Dendritic cell treated with granulocyte-macrophage colony-stimulating factor and Interleukin-4, amounts not matched to agents 40 ng/mL and 50 ng/mL, for 4 days (primary cell): ENCODE data around the gene HIBCH.
"Not testable (repeated sequence)": the region's sequence is repeated elsewhere in the genome, so short reads cannot be mapped to it uniquely, and the experiment has no call there.

Experiments
- H3K27ac Mint-ChIP-seq: one replicate; pipeline ENCODE4 v1.8.0; 2022; ENCODE audit warnings: mild to moderate bottlenecking, mixed read lengths
- H3K27me3 Mint-ChIP-seq: one replicate; pipeline ENCODE4 v1.8.0; 2022; ENCODE audit warnings: mild to moderate bottlenecking, mixed read lengths
- H3K36me3 Mint-ChIP-seq: one replicate; pipeline ENCODE4 v1.8.0; 2022; ENCODE audit warnings: low read depth, mixed read lengths
- H3K4me1 Mint-ChIP-seq: one replicate; pipeline ENCODE4 v1.8.0; 2022; ENCODE audit warnings: low read depth, mixed read lengths
- H3K4me3 Mint-ChIP-seq: one replicate; pipeline ENCODE4 v1.8.0; 2022; ENCODE audit warnings: mild to moderate bottlenecking, moderate library complexity, mixed read lengths
- H3K9me3 Mint-ChIP-seq: one replicate; pipeline ENCODE4 v1.8.0; 2022; ENCODE audit warnings: mixed read lengths
- intact Hi-C: fragments of 100-400 bp; cut with micrococcal nuclease; formaldehyde crosslinking; loops from one replicate; pipeline ENCODE4 v1.15.0; 2022

Gene HIBCH

GRCh38 chr2:190334479-190335224, 15.0 kb upstream of the HIBCH start:
- intact Hi-C loops, result no loop called here
- no peak overlapping the region for H3K4me3 Mint-ChIP-seq
- H3K27ac Mint-ChIP-seq, result no peak overlapping the region
- H3K9me3 Mint-ChIP-seq, result no peaks in the 10 kb centered on the region
- peaks cover 5% of the 10 kb centered on the region for H3K4me1 Mint-ChIP-seq
- H3K36me3 Mint-ChIP-seq, result no peaks in the 10 kb centered on the region
- no peaks in the 10 kb centered on the region for H3K27me3 Mint-ChIP-seq

GRCh38 chr2:190333928-190334327, 14.3 kb upstream of the HIBCH start:
- Mint-ChIP-seq H3K4me3 (no peak overlapping the region), H3K36me3 (no peaks in the 10 kb centered on the region), H3K27me3 (no peaks in the 10 kb centered on the region), H3K4me1 (peaks cover 5% of the 10 kb centered on the region), H3K27ac (no peak overlapping the region), H3K9me3 (no peaks in the 10 kb centered on the region)
- intact Hi-C loops, result no loop called here

- no peak overlapping the region for H3K4me3 Mint-ChIP-seq
- no peaks in the 10 kb centered on the region for H3K36me3 Mint-ChIP-seq
- H3K27me3 Mint-ChIP-seq, result no peaks in the 10 kb centered on the region
- peaks cover 5% of the 10 kb centered on the region for H3K4me1 Mint-ChIP-seq
- H3K9me3 Mint-ChIP-seq, result no peaks in the 10 kb centered on the region
- no peak overlapping the region for H3K27ac Mint-ChIP-seq
- intact Hi-C loops, result no loop called here
These were observed 13.8 kb upstream of the HIBCH start for GRCh38 chr2:190333395-190333794.

- intact Hi-C loops, result no loop called here
- H3K36me3 Mint-ChIP-seq, result no peaks in the 10 kb centered on the region
- no peaks in the 10 kb centered on the region for H3K9me3 Mint-ChIP-seq
- no peaks in the 10 kb centered on the region for H3K4me1 Mint-ChIP-seq
- H3K4me3 Mint-ChIP-seq, result no peak overlapping the region
- H3K27ac Mint-ChIP-seq, result no peak overlapping the region
- no peaks in the 10 kb centered on the region for H3K27me3 Mint-ChIP-seq
These were observed 9.0 kb upstream of the HIBCH start for GRCh38 chr2:190328573-190329147.

GRCh38 chr2:190327867-190328572, 8.4 kb upstream of the HIBCH start:
- Mint-ChIP-seq H3K4me1 (no peaks in the 10 kb centered on the region), H3K4me3 (no peak overlapping the region), H3K9me3 (no peaks in the 10 kb centered on the region), H3K36me3 (no peaks in the 10 kb centered on the region), H3K27ac (no peak overlapping the region), H3K27me3 (no peaks in the 10 kb centered on the region)
- intact Hi-C loops, result no loop called here

- no peaks in the 10 kb centered on the region for H3K36me3 Mint-ChIP-seq
- intact Hi-C loops, result no loop called here
- no peak overlapping the region for H3K27ac Mint-ChIP-seq
- no peaks in the 10 kb centered on the region for H3K4me1 Mint-ChIP-seq
- no peak overlapping the region for H3K4me3 Mint-ChIP-seq
- no peaks in the 10 kb centered on the region for H3K9me3 Mint-ChIP-seq
- H3K27me3 Mint-ChIP-seq, result no peaks in the 10 kb centered on the region
These were observed 6.0 kb upstream of the HIBCH start for GRCh38 chr2:190325588-190325987.

GRCh38 chr2:190323406-190323805, 3.8 kb upstream of the HIBCH start:
- Mint-ChIP-seq H3K36me3 (peaks cover 8% of the 10 kb centered on the region), H3K4me1 (peaks cover 8% of the 10 kb centered on the region), H3K4me3 (no peak overlapping the region), H3K9me3 (no peaks in the 10 kb centered on the region), H3K27ac (no peak overlapping the region), H3K27me3 (no peaks in the 10 kb centered on the region)
- intact Hi-C loops, result loop anchor here (5.0 kb wide), 1 partner anchor 661 kb away; the partner anchor contains the start of gene ASNSD1

- peaks cover 8% of the 10 kb centered on the region for H3K36me3 Mint-ChIP-seq
- H3K27ac Mint-ChIP-seq, result no peak overlapping the region
- no peaks in the 10 kb centered on the region for H3K9me3 Mint-ChIP-seq
- peaks cover 15% of the 10 kb centered on the region for H3K4me1 Mint-ChIP-seq
- no peaks in the 10 kb centered on the region for H3K27me3 Mint-ChIP-seq
- intact Hi-C loops, result loop anchor here (5.0 kb wide), 1 partner anchor 658 kb away; the partner anchor contains the start of gene ASNSD1
- no peak overlapping the region for H3K4me3 Mint-ChIP-seq
These were observed 1.1 kb upstream of the HIBCH start for GRCh38 chr2:190320696-190321095.

- intact Hi-C loops, result loop anchor here (2.0 to 10.0 kb wide), 2 partner anchors 24 to 534 kb away; partner anchors contain the start of genes INPP1, ORMDL1 and PMS1
- H3K27ac Mint-ChIP-seq, result peak overlapping the region; percentile 80
- H3K27me3 Mint-ChIP-seq, result no peaks in the 10 kb centered on the region
- peaks cover 15% of the 10 kb centered on the region for H3K4me1 Mint-ChIP-seq
- H3K36me3 Mint-ChIP-seq, result peaks cover 8% of the 10 kb centered on the region
- peak overlapping the region; percentile 82 for H3K4me3 Mint-ChIP-seq
- no peaks in the 10 kb centered on the region for H3K9me3 Mint-ChIP-seq
These were observed 583 bp downstream of the HIBCH start for GRCh38 chr2:190318931-190319554.

- H3K4me3 Mint-ChIP-seq, result no peak overlapping the region
- peaks cover 15% of the 10 kb centered on the region for H3K4me1 Mint-ChIP-seq
- peaks cover 8% of the 10 kb centered on the region for H3K36me3 Mint-ChIP-seq
- no peaks in the 10 kb centered on the region for H3K9me3 Mint-ChIP-seq
- intact Hi-C loops, result loop anchor here (2.0 to 10.0 kb wide), 2 partner anchors 24 to 534 kb away; partner anchors contain the start of genes INPP1, ORMDL1 and PMS1
- H3K27ac Mint-ChIP-seq, result no peak overlapping the region
- no peaks in the 10 kb centered on the region for H3K27me3 Mint-ChIP-seq
These were observed 1.1 kb downstream of the HIBCH start for GRCh38 chr2:190318514-190318913.

- H3K9me3 Mint-ChIP-seq, result no peaks in the 10 kb centered on the region
- H3K4me3 Mint-ChIP-seq, result no peak overlapping the region
- no peak overlapping the region for H3K27ac Mint-ChIP-seq
- H3K4me1 Mint-ChIP-seq, result peaks cover 15% of the 10 kb centered on the region
- peaks cover 14% of the 10 kb centered on the region for H3K36me3 Mint-ChIP-seq
- no peaks in the 10 kb centered on the region for H3K27me3 Mint-ChIP-seq
- intact Hi-C loops, result loop anchor here (2.0 to 10.0 kb wide), 2 partner anchors 226 to 530 kb away; partner anchors contain the start of genes ORMDL1 and PMS1
These were observed 4.4 kb downstream of the HIBCH start for GRCh38 chr2:190315273-190315672.

GRCh38 chr2:190313880-190314279, 5.7 kb downstream of the HIBCH start:
- no peak overlapping the region for H3K4me3 Mint-ChIP-seq
- no peak overlapping the region for H3K27ac Mint-ChIP-seq
- H3K9me3 Mint-ChIP-seq, result no peaks in the 10 kb centered on the region
- intact Hi-C loops, result loop anchor here (2.0 to 10.0 kb wide), 2 partner anchors 225 to 529 kb away; partner anchors contain the start of genes ORMDL1 and PMS1
- H3K36me3 Mint-ChIP-seq, result peaks cover 15% of the 10 kb centered on the region
- H3K4me1 Mint-ChIP-seq, result peaks cover 10% of the 10 kb centered on the region
- no peaks in the 10 kb centered on the region for H3K27me3 Mint-ChIP-seq

- H3K4me1 Mint-ChIP-seq, H3K27ac Mint-ChIP-seq, H3K4me3 Mint-ChIP-seq, H3K9me3 Mint-ChIP-seq, H3K27me3 Mint-ChIP-seq: not testable (repeated sequence)
- intact Hi-C loops, result loop anchor here (10.0 kb wide), 1 partner anchor 528 kb away; the partner anchor contains the start of genes ORMDL1 and PMS1
- H3K36me3 Mint-ChIP-seq, result peaks cover 15% of the 10 kb centered on the region
These were observed 7.0 kb downstream of the HIBCH start for GRCh38 chr2:190312635-190313025.
